Lung (tissue), 12 donors: Measurements from ENCODE around the gene C17orf50. TPM values are rescaled to one million over a fixed set of nuclear protein-coding genes. Genes with fewer than 3 reads are reported as not detected.

Experiments used
- ATAC-seq: fragments of 200-7000 bp; cut with Tn5 transposase; one replicate; pipeline ENCODE4 v1.9.1; 2020; ENCODE audit warnings: moderate number of reproducible peaks; ENCODE audit not compliant: insufficient read depth, low FRiP score
- DNase-seq, 3 donors: peaks; one replicate each; pipeline ENCODE4 v3.0.0-alpha.2; 2013 to 2017
- H3K27ac ChIP-seq, 2 donors: one replicate each; pipeline ENCODE4 v1.5.1; 2013; ENCODE audit warnings: mild to moderate bottlenecking in 2 of 2, moderate library complexity in 2 of 2, control low read depth in 1 of 2, inconsistent platforms in 1 of 2, low read depth in 1 of 2, low read length in 1 of 2
- H3K27me3 ChIP-seq, 3 donors: one replicate each; pipeline ENCODE4 v1.5.1; 2013; ENCODE audit warnings: low read length in 2 of 3; ENCODE audit not compliant: control insufficient read depth in 3 of 3, insufficient read depth in 3 of 3
- H3K36me3 ChIP-seq, 4 donors: one replicate each; pipeline ENCODE4 v1.5.1; 2013; ENCODE audit warnings: low read length in 4 of 4, mild to moderate bottlenecking in 1 of 4, moderate library complexity in 1 of 4; ENCODE audit not compliant: control insufficient read depth in 4 of 4, insufficient read depth in 4 of 4
- H3K4me1 ChIP-seq, 5 donors: one replicate each; pipeline ENCODE4 v1.5.1; 2013; ENCODE audit warnings: low read length in 5 of 5, mild to moderate bottlenecking in 2 of 5, moderate library complexity in 1 of 5; ENCODE audit not compliant: control insufficient read depth in 5 of 5, insufficient read depth in 5 of 5
- H3K4me3 ChIP-seq: one replicate; pipeline ENCODE4 v1.5.1; 2013; ENCODE audit warnings: mild to moderate bottlenecking, control low read depth, moderate library complexity
- H3K9ac ChIP-seq, 2 donors: one replicate each; pipeline ENCODE4 v1.5.1; 2013; ENCODE audit warnings: low read length in 2 of 2, control low read depth in 1 of 2; ENCODE audit not compliant: insufficient read depth in 1 of 2
- H3K9me3 ChIP-seq, 4 donors: one replicate each; pipeline ENCODE4 v1.5.1; 2013; ENCODE audit warnings: low read length in 3 of 4, mild to moderate bottlenecking in 1 of 4, moderate library complexity in 1 of 4; ENCODE audit not compliant: control insufficient read depth in 4 of 4, insufficient read depth in 3 of 4
- WGBS, 2 donors: extraction: QIAGEN DNeasy Blood & Tissue Kit; methylation state at CpG; one replicate each; pipeline ENCODE4 v1.1.7; 2013; 5-methylcytosine and 5-hydroxymethylcytosine counted together
- polyA plus RNA-seq, 2 donors: library from polyadenylated mRNA; stranded (reverse); fragments of 200-250 nt; gene quantifications; one replicate each; pipeline ENCODE4 v1.2.1, GENCODE V29; 2013
- total RNA-seq, 2 donors: library from RNA; depleted of rRNA in 1 of 2; stranded (reverse); fragments of >200 nt in 1 of 2; gene quantifications; one replicate each; pipeline ENCODE4 v1.2.1, GENCODE V29; 2014 to 2021
- TF ChIP-seq, protein P1 (sequence below): IDR thresholded peaks from 2 replicates; pipeline ENCODE4 v1.5.1; 2012; ENCODE audit warnings: mild to moderate bottlenecking; ENCODE audit errors: control extremely low read depth, extremely low read depth
- donor health status: control.
- donor health status: control.
- donor health status: Bipolar disorder and iron deficiency.
- donor health status: healthy.
- donor health status: DM: yes; HTN: yes; CAD: no.

C17orf50 gene
- total and polyA plus RNA-seq, 4 donors, result 0.18 to 0.40 (median 0.26) TPM; not detected in 1

DNA sequence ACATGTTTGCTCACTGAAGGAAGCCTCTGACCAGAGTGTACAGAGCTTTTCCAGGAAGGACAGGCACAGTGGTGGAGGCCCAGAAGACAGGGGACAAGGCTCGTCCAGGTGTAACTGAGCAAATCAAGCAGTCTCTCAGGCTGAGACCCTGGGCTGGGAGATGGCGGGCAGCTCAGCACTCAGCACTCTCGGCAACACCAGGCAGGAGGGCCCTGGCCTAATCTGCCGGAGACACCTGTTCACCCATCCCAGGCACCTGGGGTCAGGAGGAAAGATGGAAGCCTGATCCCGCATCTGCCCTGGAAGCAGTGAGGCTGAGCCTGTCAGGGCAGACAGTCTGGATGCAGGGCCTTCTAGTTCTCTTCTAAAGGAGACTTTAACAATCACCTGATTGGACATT is 24.5 kb upstream of the C17orf50 start:
- Histone ChIP-seq H3K9ac (no peak overlapping the region), H3K9me3 (peaks cover 0 to 4% (median 0%) of the 10 kb centered on the region in 4 donors), H3K27ac (no peak overlapping the region), H3K36me3 (no peaks in the 10 kb centered on the region), H3K27me3 (peaks cover 0 to 14% (median 11%) of the 10 kb centered on the region in 3 donors), H3K4me3 (no peak overlapping the region), H3K4me1 (peaks cover 0 to 8% (median 4%) of the 10 kb centered on the region in 5 donors)
- DNase-seq (no peak), ATAC-seq (no peak)
- 92 to 93% methylated on average over 5 of the region's 5 CpGs for WGBS, 2 donors
- TF ChIP-seq, protein P1, sequence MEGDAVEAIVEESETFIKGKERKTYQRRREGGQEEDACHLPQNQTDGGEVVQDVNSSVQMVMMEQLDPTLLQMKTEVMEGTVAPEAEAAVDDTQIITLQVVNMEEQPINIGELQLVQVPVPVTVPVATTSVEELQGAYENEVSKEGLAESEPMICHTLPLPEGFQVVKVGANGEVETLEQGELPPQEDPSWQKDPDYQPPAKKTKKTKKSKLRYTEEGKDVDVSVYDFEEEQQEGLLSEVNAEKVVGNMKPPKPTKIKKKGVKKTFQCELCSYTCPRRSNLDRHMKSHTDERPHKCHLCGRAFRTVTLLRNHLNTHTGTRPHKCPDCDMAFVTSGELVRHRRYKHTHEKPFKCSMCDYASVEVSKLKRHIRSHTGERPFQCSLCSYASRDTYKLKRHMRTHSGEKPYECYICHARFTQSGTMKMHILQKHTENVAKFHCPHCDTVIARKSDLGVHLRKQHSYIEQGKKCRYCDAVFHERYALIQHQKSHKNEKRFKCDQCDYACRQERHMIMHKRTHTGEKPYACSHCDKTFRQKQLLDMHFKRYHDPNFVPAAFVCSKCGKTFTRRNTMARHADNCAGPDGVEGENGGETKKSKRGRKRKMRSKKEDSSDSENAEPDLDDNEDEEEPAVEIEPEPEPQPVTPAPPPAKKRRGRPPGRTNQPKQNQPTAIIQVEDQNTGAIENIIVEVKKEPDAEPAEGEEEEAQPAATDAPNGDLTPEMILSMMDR, result no peak

DNA sequence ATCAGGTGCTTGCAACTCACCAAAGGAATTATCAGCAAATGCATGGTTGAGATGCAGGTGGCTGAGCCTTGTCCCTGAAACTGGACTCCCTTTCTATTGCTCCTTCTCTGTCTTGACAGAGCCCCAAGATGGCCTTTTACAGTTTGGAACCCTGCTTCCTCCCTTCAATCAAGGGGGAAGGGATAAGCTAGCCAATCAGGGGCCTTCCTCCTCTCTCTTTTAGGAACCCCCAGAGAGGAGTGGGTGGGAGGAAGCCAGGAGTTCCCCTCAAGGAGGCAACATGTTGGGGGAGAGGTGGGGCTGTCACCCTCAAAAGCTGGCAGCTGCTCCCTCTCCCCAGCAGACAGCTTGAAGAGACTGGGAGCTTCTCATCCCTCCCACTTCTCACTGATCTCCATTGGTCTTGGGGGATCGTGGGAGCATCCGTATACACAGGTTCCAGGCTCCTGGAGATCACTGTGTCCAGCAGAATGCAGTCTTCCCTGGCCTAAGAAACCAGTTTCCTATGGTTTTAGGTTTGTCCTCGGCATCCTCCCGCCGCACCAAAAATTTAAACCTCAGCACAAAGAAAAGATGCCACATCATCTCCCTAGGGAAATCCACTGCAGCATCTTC is 22.1 kb upstream of the C17orf50 start:
- WGBS, 2 donors, result 87 to 89% methylated on average over 5 of the region's 5 CpGs
- no peak overlapping the region for H3K4me3 ChIP-seq
- peaks cover 4 to 28% (median 17%) of the 10 kb centered on the region in 3 donors for H3K27me3 ChIP-seq
- DNase-seq (no peak), ATAC-seq (no peak)
- H3K9ac ChIP-seq, result no peak overlapping the region
- TF ChIP-seq, protein P1, result no peak
- peaks cover 0 to 9% (median 2%) of the 10 kb centered on the region in 5 donors for H3K4me1 ChIP-seq
- H3K36me3 ChIP-seq, result no peaks in the 10 kb centered on the region
- H3K9me3 ChIP-seq, result peaks cover 0 to 4% (median 0%) of the 10 kb centered on the region in 4 donors
- H3K27ac ChIP-seq, result no peak overlapping the region

DNA sequence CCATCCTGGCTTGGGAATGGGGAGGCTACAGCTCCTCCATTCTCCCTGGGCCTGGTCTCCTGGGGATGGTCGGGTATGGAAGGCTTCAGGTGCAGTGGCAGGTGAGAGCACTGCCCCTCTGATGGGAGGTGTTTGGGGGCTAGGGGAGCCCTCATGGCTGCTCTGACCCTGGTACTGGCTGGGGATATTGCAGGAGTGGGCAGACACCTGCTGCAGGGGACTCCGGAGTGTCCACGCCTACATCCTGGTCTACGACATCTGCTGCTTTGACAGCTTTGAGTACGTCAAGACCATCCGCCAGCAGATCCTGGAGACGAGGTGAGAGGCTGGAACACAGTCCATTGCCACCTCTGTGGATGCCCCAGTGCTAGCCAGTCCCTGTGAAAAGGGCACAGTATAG is 20.5 kb upstream of the C17orf50 start:
- Histone ChIP-seq H3K4me3 (no peak overlapping the region), H3K36me3 (no peaks in the 10 kb centered on the region), H3K4me1 (peaks cover 0 to 9% (median 3%) of the 10 kb centered on the region in 5 donors), H3K27me3 (peaks cover 4 to 28% (median 17%) of the 10 kb centered on the region in 3 donors), H3K9me3 (peaks cover 0 to 4% (median 0%) of the 10 kb centered on the region in 4 donors), H3K27ac (no peak overlapping the region), H3K9ac (no peak overlapping the region)
- no peak for DNase-seq
- WGBS, 2 donors, result 92 to 94% methylated on average over 7 of the region's 7 CpGs
- TF ChIP-seq, protein P1, result no peak
- ATAC-seq, result no peak
